Measurements from ENCODE around the gene ABHD1. TPM values are rescaled to one million over a fixed set of nuclear protein-coding genes. Genes with fewer than 3 reads are reported as not detected.

The ABHD1 gene
- total and polyA plus RNA-seq, 9 donors = 0.86 to 2.4 (median 1.5) TPM; not detected in 2

- H3K4me1 ChIP-seq (ENCODE audit: insufficient read depth) = peaks cover 24% of the 10 kb centered on the region
- no peak for DNase-seq
- intact Hi-C loops (cut with DNase I) = no loop called here
- TF ChIP-seq POLR2A (IDR thresholded peaks at IDR 0.05) (no peak), EP300 (IDR thresholded peaks at IDR 0.05) (no peak), CTCF (IDR thresholded peaks at IDR 0.05) (no peak)
- H3K36me3 ChIP-seq = no peaks in the 10 kb centered on the region
- H3K27me3 ChIP-seq = no peaks in the 10 kb centered on the region
- no peak overlapping the region for H3K27ac ChIP-seq
- WGBS, 3 donors = 84 to 89% (median 84%) methylated on average over 2 of the region's 2 CpGs
- no peak overlapping the region for H3K4me3 ChIP-seq
- no peaks in the 10 kb centered on the region for H3K9me3 ChIP-seq
Measured at GRCh38 chr2:27145682-27146081, 22.1 kb downstream of the ABHD1 start.

- Histone ChIP-seq H3K9me3 (no peaks in the 10 kb centered on the region), H3K27me3 (no peaks in the 10 kb centered on the region), H3K4me3 (no peak overlapping the region), H3K4me1 (ENCODE audit: insufficient read depth) (peaks cover 30% of the 10 kb centered on the region), H3K36me3 (no peaks in the 10 kb centered on the region), H3K27ac (no peak overlapping the region)
- TF ChIP-seq CTCF (IDR thresholded peaks at IDR 0.05) (no peak), POLR2A (IDR thresholded peaks at IDR 0.05) (no peak), EP300 (IDR thresholded peaks at IDR 0.05) (no peak)
- intact Hi-C loops (cut with DNase I) = no loop called here
- no peak for DNase-seq
- 91 to 96% (median 95%) methylated on average over 8 of the region's 8 CpGs for WGBS, 3 donors
Measured at GRCh38 chr2:27147935-27148334, 24.3 kb downstream of the ABHD1 start.

GRCh38 chr2:27148801-27149439, 25.3 kb downstream of the ABHD1 start, which contains the start of gene TCF23:
TSS of gene TCF23 (plus strand) at chr2:27149004. CDS start at chr2:27149134, 130 bp downstream.
- TF ChIP-seq POLR2A (IDR thresholded peaks at IDR 0.05) = peak; percentile 34
- TF ChIP-seq CTCF (IDR thresholded peaks at IDR 0.05) = no peak
- H3K27ac ChIP-seq = peak within 1 kb of the TSS; percentile 15 to 78
- H3K27me3 ChIP-seq = no peaks in the 10 kb centered on the region
- H3K36me3 ChIP-seq = no peaks in the 10 kb centered on the region
- no peaks in the 10 kb centered on the region for H3K9me3 ChIP-seq
- intact Hi-C loops (cut with DNase I) = no loop called here
- H3K4me1 ChIP-seq (ENCODE audit: insufficient read depth) = peaks cover 31% of the 10 kb centered on the region
- peak; percentile 93 to 96 (median 94) for DNase-seq
- 2 to 13% (median 6%) methylated on average over 11 to 12 of the region's 12 CpGs for WGBS, 3 donors
- peak within 1 kb of the TSS; percentile 36 for H3K4me3 ChIP-seq

GRCh38 chr2:27149570-27150405, 26.2 kb downstream of the ABHD1 start:
- no peaks in the 10 kb centered on the region for H3K9me3 ChIP-seq
- H3K27ac ChIP-seq = peak overlapping the region; percentile 15 to 78
- H3K36me3 ChIP-seq = no peaks in the 10 kb centered on the region
- DNase-seq = peak in 2 of 5 donors; percentile 48 to 69
- intact Hi-C loops (cut with DNase I) = no loop called here
- TF ChIP-seq CTCF (IDR thresholded peaks at IDR 0.05) (no peak), POLR2A (IDR thresholded peaks at IDR 0.05) (no peak), EP300 (IDR thresholded peaks at IDR 0.05) (no peak)
- H3K4me3 ChIP-seq = peak overlapping the region; percentile 36
- H3K27me3 ChIP-seq = no peaks in the 10 kb centered on the region
- 34 to 43% (median 37%) methylated on average over 26 to 29 of the region's 29 CpGs for WGBS, 3 donors
- peaks cover 35% of the 10 kb centered on the region for H3K4me1 ChIP-seq (ENCODE audit: insufficient read depth)
